ENCODE measurements around the gene KRT72.

KRT72 gene

DNA sequence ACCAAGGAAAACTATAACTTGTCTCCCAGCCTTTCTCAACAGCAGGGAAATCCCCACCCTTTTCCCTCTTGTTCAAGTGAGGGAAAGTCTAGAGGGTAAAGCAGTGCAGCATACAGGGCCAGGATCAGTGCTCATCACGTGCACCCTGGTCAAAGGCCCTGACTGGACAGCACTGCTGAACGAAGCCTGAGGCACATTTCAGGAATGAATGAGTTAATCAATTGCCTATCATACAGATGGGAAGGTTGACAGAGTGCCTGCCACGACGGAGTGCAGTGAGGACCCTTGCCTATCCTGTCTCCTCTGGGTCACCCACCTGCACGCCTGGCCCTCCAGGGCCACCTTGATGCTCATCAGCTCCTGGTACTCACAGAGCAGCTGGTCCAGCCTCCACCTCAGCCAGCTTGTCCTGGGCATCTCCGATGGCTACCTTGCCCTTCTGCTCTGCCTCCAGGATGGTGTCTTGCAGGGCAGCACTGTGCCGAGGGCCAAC is 28.8 kb upstream of the KRT72 start:
- no peak for DNase-seq (ENCODE audit: low read depth)

DNA sequence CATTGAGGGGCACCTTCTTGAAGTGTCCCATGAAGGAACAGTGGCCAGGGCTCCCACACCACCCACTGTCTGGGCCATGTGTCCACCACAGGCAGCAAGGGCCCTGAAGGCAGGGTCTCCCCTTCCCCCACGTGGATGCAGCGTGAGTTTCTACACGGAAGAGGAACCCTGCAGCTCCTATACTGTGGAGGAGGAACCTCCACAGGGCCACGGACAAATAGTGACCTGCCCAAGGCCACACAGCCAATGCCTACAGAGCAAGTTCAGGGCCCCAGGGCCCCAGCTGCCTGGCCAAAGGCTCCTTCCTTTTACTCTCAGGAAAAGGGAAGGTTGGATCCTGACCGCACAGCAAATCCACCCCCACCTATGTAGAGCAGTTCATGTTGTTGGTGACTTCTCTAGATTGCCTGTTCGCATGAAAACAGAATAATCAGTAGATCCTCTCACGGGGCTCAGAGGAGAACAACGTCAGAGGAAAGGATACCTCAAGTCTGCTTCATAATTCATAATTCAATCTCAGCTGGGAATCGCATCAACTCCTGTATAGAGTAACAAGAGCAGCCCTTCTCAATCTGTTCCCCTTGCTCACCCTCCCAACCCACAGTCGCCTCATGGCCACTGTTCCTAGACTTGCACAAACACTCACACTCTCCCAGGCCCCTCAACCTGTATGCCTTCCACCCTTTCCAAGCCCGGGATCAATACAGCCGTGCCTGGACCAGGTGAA is 28.2 kb upstream of the KRT72 start:
- DNase-seq (ENCODE audit: low read depth) = no peak

DNA sequence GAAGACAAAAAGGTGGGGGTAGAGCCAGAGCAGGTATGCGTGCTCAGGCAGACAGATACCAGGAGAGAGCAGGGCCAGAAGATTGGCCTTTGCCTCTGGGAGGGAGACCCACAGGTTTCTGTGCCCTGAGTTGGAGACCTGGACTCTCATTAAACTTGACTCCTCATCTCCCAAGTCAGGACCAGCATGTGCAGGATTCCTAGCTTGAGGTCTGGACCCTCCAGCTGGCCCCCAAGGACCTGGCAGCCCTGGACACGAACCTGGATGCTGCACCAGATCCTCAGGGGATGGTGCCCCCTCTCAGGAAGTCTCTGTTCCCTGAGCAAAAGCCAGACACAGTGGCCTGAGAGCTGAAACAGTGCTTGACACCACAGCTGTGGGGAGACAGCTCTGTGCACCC is 27.6 kb upstream of the KRT72 start:
- DNase-seq (ENCODE audit: low read depth) = no peak

DNA sequence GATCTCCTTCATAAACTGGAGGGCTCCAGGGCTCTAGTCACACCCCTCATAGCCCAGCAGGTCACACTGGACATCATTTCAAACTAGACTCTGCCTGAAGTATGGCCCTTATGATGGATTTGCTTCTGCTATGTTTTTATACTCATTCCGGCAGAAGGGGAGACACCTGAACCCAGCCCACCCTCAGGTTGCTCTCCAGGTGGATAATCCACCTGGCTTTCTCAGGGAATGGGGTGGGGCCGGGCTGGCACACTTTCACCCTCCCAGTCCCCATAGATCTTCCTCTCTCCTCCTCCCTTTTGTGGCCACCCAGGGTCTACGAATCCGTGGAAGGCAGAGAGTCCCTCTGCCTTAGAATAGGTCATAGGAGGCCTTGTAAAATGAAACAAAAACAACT is 26.8 kb upstream of the KRT72 start:
- no peak for DNase-seq (ENCODE audit: low read depth)

DNA sequence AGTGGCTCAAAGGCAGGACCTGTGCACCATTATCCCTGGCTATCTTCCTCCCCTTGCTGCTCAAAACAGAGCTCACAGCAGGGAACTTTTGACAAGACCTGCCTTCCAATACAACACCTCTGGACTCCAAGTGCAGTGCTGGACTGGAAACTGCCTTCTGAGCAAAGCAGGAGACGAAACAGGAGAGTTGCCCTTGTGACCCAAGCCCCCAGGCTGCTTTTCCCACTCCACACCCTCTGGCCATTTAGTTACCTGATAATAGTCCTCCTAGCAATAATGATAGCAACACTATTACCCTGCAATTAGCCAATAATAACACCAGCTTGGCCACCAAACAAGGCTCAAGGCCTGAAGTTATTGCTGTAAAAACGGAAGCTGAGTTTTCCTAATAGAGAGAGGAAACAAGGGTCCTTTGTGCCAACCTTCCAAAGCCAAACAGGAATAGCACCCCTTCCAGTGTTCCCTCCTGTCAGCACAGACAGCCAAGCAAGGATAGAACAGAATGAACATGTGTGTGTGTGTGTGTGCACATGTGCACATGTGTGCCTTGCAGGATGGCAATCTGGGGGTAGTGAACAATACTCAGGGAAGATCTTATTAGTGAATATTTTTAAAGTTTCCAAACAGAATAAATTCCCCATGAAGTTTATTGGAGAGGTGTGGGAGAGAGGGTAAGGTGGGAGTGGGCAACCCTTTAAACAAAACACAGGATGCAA is 26.3 kb upstream of the KRT72 start:
- no peak for DNase-seq (ENCODE audit: low read depth)

DNA sequence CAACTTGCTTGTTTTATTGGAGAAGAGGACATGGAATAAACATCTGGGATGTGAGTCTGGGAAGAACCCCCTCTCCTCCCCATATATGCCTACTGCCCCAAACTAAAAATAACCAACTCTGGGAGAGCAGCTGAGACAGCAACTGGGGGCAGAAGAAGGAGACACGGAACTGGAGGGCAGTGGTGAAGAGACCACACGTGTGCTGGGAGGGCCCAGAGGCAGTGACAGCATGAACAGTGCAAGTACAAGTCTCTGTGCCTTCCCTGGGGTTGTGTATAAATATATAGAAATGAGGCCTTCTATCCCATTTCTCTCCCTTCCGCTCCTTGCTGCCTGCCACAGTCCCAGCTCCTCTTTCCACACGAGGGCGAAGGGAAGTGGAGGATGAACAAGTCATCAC is 21.1 kb upstream of the KRT72 start:
- DNase-seq (ENCODE audit: low read depth) = no peak

DNA sequence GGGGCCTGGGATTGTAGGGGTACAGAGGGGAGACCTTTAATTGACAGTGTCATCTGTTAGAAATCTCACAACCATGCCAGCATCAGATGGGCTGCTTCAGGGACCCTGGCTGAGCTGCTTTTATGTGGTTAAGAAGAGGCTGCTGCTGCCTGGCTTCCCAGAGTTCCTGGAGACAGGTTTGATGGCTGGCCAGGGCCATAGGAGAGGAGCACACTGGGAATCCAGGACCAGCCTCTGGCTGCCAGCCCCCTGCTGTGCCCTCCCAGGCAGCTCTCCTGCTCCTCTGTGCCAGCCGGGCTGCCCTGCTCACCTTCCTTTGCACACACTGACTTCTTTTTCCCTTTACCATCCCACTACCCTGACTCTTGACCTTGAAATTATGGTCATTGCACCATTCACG is 17.6 kb upstream of the KRT72 start:
- DNase-seq (ENCODE audit: low read depth) = no peak

DNA sequence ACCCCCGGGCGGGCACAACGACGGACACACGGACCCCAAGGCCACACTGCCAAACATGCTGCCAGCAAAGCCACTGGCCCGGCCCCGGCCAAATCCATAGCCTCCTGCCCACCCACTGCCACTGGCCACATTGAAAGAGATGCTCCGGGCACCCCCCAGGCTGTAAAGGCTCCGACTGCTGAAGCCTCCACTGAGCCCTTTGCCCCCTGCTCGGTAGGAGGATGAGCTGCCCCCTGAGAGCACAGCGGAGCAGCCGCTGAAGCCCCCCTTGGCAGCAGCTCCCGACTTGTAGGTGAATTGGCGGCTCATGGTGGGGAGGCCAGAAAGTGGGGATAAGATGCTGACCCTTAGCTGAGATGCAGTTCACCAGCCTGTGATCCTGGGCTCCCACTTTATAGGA is 17.0 kb upstream of the KRT72 start, which contains the start of gene KRT73:
KRT73 (minus strand) TSS at position 344 of the 400 bp plus-strand sequence; CDS start at position 309, 35 bp downstream.
- DNase-seq (ENCODE audit: low read depth) = no peak

DNA sequence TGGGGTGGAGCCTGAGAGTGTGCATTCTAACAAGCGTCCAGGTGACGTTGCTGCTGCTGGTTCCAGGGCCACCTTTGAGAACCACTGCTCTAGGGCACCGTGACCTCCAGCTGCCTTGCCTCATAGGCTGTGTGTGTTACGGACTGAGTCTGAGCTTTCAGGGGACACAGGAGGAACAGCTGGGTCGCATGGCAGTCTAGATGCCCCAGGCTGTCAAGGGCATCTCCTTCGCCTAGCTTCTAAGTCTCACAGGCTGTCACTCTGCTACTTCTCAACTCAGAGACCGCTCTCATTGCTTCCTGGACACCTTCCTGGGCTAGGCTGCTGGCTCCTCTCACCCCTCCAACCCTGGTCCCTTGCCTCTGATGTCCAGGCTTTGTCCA is 16.1 kb upstream of the KRT72 start:
- DNase-seq (ENCODE audit: low read depth) = no peak

DNA sequence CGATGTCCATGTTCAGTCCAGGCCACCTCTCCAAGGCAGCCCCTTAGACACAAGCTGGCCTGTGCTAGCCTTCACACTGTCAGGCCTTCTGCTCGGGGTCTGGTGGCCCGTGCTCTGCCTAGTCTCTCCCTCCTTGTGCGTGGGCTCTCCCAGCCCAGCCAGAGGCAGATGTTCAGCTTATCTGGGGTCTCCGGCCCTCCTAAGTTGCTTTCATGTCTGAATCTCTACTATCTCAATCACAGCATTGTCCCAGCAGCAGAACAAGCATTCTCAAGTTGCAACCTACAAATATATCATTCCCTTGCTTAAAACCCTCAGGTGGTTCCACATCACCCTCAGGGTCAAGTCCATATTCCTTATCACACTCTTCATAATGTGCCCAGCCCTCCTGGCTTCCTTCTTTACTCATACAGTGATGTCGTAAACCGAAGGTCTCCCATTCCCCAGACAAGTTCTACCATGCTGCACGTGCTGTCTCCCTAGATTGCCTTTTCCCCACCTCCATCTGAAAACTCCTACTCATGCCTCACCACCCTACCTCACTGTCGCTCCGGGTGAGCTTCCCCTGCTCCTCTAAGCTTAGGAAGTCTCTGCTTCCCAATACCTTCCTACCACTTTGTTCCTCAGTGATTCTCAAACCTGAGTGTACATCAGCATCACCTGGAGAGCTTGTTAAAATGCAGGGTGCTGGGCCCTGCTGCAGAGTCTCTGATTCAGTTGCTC is 15.6 kb upstream of the KRT72 start:
- DNase-seq (ENCODE audit: low read depth) = no peak

DNA sequence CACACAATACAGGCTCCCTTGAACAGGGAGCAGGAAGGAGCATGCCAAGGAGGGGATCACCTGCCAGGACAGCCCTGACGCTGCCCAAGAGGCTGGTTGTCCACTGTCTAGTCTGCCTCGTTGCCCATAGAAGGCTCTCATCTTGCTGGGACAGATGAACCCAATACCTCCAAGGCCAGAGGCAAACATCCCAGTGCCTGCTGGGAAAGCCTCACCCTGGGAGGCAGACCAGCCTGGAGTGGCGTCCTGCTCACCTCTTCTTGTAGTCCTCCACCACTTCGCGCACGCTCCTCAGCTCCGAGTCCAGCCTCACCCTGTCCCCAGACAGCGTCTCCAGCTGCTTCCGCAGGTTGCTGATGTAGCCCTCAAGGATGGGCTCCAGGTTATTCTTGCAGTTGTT is 14.6 kb upstream of the KRT72 start:
- DNase-seq (ENCODE audit: low read depth) = no peak

DNA sequence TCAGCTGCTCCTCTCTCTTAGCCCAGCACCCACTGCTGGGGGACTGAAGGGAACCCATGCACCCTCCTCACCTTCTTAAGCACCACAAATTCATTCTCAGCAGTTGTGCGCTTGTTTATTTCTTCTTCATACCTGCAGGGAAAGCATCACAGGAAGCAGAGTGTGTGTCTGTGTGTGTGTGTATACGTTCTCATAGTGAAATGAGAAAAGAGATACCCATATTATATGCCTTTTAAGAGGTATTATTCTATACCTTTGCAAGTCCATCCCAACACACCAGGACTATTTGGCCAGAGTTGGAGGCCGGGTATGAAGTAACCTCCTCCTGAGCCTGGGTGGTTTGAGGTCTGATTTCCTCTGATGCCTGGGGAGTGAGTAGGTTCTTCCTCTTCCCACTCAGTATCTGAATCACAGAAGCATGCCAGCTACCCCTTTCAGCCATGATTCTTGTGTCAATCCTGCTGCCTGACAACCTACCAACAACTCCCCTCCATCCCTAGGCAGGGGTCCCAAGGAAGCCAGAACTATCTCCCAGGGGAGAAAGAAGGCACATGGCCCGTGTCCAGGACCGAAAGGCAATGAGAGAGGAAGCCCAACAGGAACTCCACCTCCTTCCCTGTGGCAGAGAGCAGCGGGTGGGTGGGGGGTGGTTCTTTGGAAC is 14.1 kb upstream of the KRT72 start:
- DNase-seq (ENCODE audit: low read depth) = peak; percentile 7

DNA sequence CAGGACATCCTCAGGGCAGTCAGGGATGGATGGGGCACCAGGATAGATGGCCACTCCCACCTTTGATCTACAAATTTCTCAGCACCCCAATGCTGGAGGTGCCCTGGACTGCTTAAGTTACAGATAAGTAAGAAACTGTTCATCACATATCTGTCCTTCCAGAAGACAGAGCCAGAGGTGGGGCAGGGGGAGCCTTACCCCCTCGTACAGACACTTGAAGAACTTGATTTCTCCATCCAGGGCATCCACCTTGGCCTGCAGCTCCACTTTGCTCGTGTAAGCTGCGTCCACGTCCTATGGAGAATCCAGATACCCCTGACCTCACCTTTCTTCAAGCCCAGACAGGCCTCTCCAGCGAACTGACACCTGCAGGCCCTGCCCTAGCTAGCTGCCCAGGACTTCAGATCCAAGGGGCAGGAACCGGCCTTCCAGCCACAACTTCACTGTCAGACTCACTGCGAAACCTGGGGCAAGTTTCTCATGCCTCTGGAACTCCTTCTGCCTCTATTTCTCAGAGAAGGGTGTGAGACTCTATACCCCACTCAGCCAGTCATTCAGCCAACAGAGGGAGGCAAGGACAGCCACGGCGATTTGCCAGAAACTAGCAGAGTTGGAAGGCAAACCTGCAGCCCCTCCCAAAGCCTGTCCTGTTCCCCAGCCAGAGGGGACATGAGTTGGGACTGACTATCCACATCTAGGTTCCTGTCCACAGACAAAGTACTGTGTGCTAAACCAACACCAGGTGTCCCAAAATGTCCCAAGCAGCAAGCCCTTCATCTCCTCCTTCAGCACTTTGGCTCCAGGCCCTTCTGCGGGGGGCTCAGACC is 13.3 kb upstream of the KRT72 start:
- no peak for DNase-seq (ENCODE audit: low read depth)

DNA sequence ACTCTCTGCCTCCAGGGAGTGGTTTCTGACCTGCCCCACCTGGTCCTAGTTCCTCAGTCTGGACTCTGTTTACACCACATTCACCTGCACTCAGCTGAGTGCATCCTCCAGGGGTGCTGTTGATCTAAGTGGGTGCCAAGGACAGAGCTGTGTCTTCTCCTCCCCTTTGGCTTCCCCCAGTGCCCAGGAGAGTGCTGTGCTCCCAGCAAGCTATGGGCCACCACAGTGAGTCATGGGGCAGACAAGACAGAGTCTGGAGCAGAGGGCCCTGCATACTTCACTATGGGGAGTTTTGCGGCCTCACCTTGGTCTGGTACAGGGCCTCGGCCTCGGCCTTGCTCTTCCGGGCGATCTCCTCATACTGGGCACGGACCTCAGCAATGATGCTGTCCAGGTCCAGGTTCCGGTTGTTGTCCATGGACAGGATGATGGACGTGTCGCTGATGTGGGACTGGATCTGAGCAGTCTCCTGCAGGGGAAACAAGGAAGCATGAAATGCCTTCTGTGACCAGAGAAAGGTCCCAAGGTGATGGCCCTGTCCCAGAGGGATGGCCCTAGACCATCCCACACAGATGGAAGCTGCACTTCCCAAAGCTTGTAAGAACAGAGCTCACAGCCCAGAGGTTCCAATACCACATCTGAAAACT is 12.2 kb upstream of the KRT72 start:
- DNase-seq (ENCODE audit: low read depth) = no peak

DNA sequence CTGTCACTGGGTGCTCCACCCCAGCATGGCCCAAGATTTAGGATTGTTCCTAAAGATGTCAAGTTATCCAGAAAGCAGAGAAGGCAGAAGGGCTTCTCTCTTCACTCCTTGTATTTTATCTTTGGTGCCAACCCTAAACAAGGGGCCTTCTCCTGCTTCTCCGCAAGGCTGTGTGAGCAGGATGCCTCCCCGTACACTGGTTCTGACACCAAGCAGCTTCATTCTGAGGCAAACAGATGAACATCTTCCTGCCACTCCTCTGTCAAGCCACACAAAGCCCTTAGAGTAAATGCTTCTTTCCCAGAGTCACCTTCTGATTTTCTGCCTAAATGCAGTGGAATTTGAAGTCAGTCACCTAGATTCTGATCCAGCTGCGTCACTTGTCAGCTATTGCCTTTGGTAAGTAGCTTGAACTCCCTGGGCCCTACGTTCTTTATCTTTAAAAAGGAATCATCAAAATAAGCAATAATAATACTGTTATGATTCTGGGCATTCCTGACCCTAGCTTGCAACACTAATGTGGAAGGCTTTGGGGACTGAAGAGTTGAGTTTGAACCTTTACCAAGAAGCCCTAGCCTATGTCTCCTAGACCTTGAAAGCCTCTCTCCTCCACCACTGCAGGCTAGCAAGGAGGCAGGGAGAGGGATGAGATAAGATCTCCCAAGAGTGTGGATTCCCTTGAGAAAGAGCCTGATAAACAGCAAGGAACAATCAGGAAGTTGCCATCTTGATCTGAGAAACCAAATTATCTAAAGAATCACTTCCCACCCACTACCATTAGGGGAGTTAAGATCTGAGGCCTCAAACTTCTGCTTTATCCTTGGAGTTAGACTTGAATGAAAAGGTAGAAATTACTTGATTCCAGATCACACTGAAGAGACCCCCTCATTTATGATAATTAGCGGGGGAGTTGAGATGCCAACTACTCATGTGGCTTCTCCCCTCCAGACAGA is 11.4 kb upstream of the KRT72 start:
- no peak for DNase-seq (ENCODE audit: low read depth)

DNA sequence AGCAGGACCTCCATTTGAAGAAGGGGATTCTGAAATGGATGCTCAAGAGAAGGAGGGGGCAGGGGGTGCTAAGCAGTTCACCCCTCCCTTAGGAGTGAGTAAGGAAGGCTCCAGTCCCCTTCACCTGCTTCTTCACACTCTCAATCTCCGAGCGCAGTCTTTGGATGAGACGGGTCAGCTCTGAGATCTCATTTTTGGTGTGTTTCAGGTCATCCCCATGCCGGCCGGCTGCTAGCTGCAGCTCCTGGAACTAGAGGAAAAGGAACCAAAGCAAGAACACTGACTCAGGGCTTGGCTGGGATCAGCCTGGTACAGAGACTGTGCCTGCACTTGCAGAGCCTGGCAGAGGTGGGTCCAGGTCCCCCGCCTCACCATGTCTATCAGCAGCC is 9.8 kb upstream of the KRT72 start:
- no peak for DNase-seq (ENCODE audit: low read depth)

DNA sequence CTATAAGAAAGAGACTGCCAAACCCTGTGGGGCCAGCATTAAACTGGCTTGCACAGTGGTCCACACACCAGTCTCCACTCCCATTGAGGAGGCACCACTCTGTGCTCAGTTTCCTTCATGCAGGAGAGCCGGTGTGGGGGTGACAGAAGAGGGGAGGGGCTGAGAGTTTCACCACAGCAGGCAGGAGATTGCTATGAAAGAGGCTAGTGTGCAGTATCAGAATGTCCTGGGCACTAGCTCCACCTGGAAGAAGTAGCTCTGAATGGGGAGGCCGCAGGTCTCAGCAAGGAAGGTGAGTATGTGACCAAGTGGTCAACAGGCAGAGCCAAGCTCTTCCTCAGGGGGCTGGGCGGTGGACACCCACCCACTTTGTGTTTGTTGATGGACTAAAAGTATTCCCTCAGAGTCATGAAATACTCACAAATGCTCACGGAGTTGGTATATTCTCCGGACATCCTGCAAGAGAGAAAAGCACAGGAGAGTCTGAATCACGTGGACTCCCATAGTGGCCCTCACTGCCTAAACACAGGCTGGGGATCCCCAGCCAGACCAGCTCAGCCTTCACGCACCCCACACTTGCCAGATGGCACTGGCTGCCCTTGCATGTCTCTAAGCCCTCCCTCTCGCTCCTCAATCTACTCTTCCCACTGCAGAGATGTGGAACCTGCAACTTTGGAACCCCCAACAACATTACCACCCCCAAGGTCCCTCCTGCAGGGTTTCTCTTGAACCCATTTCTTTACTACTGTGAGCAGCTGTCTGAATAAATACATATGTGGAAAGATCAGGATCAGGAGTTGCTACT is 7.8 kb upstream of the KRT72 start:
- DNase-seq (ENCODE audit: low read depth) = no peak

DNA sequence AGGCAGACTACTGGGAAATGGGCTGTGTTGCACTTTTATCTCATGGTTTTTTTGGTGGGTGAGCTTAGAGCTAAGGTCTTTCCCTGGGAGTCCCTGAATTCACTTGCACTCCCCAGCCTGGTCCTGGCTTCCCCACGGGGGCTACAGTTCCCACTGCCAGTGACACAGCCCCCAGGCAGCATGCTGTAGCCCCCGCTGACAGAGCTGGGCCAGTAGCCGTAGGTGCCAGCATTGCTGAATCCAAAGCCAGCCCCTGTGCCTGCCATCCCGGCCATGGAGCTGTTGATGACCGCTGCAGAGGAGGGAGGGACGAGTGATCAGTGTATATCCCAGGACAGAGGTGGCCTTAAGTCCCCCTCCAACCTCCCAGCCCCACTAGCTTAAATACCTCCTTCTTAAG is 6.9 kb upstream of the KRT72 start:
- DNase-seq (ENCODE audit: low read depth) = no peak

DNA sequence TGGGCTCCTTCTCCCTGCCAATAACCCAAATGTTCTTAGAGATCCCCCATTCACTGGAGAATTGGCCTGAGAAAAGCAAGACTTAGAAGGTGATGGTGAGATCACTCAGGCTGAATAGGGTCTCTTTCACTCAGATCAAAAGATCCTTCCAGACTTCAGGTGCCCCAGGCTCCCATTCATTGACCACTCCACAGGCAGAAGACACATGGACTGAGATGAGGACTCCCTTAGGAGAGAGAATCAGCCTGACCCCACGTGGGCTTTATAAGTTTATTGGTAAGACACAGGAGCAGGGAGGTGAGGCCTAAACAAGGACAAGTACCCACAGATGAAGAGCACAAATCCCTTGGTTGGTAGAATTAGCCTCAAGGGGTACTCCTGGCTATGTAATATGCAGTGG is 6.1 kb upstream of the KRT72 start:
- DNase-seq (ENCODE audit: low read depth) = no peak

Data from EH (cell line).